GM12875 (cell line): ENCODE measurements around the gene SKP1.
A peak's percentile ranks its signal among the peaks of the same experiment; 100 is the strongest.

ENCODE experiments used
- H3K4me3 ChIP-seq: one replicate; pipeline ENCODE4 v1.5.1; 2011; ENCODE audit warnings: low read depth, low read length, control low read depth
- TF ChIP-seq, protein P1 (sequence below): IDR thresholded peaks from 2 replicates; pipeline ENCODE4 v1.5.1; 2011; ENCODE audit warnings: low read depth, mild to moderate bottlenecking, control low read depth, inconsistent platforms, low read length, moderate library complexity, borderline replicate concordance; ENCODE audit not compliant: insufficient read depth

Gene SKP1

DNA sequence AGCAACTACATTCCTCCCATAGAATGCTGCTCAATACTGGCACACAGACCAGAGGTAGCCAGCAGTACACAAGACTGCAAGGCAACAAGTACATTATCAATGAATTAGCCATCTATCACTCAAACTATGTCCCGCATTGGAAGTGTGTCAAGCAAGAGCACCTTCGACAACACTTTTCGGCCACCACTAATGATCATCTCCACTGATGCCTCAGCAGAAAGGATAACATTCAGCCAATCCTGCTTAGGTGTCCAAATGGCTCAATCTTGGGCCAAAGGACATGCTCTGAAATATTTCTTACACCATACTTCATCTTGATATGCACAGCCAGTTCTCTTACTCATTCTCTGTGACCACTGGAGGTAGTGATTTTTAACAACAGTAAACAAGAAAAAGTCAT, 25.0 kb downstream of the SKP1 start:
- TF ChIP-seq, protein P1, sequence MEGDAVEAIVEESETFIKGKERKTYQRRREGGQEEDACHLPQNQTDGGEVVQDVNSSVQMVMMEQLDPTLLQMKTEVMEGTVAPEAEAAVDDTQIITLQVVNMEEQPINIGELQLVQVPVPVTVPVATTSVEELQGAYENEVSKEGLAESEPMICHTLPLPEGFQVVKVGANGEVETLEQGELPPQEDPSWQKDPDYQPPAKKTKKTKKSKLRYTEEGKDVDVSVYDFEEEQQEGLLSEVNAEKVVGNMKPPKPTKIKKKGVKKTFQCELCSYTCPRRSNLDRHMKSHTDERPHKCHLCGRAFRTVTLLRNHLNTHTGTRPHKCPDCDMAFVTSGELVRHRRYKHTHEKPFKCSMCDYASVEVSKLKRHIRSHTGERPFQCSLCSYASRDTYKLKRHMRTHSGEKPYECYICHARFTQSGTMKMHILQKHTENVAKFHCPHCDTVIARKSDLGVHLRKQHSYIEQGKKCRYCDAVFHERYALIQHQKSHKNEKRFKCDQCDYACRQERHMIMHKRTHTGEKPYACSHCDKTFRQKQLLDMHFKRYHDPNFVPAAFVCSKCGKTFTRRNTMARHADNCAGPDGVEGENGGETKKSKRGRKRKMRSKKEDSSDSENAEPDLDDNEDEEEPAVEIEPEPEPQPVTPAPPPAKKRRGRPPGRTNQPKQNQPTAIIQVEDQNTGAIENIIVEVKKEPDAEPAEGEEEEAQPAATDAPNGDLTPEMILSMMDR = no peak
- H3K4me3 ChIP-seq = no peak overlapping the region

DNA sequence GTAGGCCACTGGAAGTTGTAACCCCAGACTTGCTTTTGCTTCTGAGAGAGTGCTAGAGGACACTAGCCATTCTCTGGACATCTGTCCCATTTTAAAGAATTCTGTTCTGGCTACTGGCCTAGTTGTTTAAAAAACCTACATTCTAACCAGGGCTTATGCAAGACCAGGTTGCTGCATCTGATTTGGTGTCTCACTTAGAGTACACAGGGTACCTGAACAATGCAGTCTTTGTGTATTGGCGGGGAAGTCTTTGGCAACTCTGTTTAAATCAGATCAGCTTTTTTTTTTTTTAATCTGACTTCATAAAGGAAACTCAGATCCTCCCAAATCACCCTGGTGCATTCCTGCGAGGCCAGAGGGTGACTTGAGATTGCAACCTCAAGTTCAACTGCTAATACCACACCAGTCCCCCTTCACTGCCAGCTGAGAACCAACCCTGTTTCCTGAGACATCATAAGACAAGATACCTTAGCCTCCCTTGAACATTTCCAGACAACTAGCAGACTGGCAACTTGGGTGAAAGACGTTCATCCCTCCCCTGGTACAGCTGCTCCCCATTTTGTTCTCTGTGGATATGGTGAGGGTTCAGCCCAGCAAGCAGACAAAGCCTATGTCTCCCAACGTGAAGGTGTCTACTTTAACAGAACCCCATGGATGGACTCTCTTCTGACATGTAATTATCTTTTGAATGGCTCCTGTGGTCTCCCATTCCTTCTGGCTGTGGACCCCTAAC, 27.0 kb downstream of the SKP1 start:
- no peak overlapping the region for H3K4me3 ChIP-seq
- TF ChIP-seq, protein P1 = no peak

DNA sequence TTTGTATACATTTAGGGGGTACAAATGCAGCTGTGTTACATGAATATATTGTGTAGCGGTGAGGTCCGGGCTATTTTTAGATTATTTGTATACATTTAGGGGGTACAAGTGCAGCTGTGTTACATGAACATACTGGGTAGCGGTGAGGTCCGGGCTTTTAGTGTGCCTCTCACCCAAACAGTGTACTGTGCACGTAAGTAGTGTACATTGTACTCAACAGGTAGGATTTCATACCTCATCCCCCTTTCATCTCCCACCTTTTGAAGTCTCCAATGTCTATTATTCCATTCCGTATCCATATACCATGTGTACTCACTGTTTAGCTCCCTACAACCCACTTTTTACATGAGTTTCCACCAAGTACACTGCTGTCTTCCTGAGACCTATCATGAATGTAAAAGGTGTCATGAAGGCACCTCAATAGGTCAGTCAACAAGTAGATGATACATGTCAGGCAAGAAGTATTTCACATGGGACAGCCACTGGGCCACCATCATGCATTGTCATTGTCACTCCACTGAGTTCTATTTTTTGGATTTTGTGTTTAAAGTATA, 27.7 kb downstream of the SKP1 start:
- TF ChIP-seq, protein P1 = no peak
- H3K4me3 ChIP-seq = no peak overlapping the region

DNA sequence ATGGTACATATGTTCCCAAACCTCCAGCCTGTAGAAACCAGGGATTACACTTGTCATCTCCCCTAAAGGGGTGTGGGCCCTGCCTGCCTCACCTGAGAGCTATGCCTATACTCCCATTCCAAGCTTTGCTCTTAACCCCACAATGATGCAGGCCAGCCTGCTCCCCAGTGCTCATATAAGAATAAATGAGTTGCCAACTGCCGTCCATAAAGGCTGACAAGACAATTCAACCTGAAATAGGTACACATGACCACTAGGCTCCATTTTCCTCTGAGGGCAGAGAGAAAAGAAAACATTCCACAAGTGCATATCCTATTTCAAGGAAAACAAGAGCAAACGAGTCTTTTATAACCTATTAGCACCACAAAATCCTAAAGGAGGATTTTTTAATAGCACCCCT, 28.4 kb downstream of the SKP1 start:
- no peak overlapping the region for H3K4me3 ChIP-seq
- TF ChIP-seq, protein P1 = no peak

DNA sequence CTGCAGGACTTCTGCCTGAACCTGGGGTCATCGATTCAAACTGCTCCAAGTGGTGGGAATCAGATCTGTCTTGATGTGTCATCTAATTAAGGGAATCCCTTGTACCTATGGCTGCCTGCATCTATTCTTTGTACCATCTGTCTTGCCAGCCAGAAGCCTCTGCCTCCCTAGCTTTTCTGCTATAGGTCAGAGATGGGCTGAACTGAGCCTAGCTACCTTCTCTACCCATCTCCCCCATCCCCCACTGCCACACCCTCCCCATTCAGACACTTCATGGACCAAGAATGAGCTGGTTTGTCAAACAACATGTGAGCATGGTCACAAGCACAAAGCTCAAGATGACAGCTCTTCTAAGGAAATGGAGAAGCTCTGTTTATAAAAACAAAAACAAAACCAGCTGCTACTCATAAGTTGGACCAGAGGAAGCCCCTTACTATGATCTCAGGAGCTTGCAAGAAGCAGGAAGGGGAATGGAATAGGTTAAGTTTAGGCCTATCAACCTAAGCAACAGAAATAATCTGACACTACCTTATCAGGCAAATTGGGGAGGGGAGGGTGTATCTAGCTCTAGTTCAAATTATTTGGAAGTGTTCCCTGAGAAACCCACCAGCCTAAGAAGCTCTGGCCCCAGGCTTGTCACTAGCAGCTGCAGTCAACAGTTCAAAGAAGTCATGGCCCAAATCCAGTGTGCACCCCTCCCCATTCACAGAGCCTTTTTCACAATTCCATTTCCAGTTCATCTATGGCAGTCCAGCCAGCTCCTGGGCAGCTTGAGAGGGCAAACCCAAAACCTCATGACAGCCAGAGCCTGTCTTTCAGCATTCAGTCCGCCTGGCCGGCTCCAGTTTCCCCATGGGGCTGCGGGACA, 29.9 kb downstream of the SKP1 start:
- no peak overlapping the region for H3K4me3 ChIP-seq
- TF ChIP-seq, protein P1 = no peak

DNA sequence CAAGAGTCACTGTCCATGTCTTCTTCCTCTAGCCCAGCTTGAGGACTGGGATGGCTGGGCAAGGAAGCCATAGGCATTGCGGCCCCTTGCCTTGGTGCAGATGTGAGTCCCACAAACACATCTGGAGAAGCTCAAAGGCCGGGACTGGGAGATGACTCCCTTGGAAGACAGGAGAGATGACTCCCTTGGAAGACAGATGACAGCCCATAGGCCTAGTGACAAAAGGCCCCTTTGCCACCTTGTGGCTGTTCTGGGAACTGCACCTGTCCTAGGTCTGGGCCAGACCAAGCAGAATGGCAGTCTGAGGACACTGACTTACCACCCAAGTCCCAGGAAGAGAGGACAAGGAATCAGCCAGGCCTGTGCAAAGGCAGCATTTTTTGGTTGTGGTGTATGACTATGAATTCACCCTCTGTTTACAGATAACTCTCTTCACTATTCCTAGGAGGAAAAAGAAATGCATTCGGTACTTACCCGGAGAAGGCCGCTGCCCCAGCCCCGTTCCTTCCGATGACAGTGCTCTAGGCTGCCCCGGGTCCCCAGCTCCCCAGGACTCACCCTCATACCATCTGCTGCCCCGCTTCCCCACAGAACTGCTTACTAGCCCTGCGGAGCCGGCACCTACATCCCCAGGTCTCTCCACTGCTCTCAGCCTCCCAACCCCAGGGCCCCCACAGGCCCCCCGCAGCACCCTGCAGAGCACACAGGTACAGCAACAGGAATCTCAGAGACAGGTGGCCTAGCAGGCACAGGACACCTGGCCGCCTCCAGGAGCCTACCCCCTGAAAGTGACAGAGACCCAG, 30.8 kb downstream of the SKP1 start:
- TF ChIP-seq, protein P1 = peak; percentile 96

More for the DNA sequence above, 30.8 kb downstream of the SKP1 start:
- H3K4me3 ChIP-seq = no peak overlapping the region
